Glomerular visceral epithelial cell (primary cell): ENCODE data around the gene NXPH1.

Source experiments
- DNase-seq: peaks from one replicate; pipeline ENCODE4 v3.0.0-alpha.2; 2016; ENCODE audit errors: extremely low spot score

The NXPH1 gene

GRCh38 chr7:8436965-8437364, 3.6 kb downstream of the NXPH1 start:
- peak; percentile 21 for DNase-seq

- DNase-seq: no peak
These were observed 4.2 kb downstream of the NXPH1 start for GRCh38 chr7:8437606-8438005.

- DNase-seq: no peak
These were observed 7.3 kb downstream of the NXPH1 start for GRCh38 chr7:8440670-8441069.

- DNase-seq: no peak
These were observed 7.9 kb downstream of the NXPH1 start for GRCh38 chr7:8441106-8441965.

GRCh38 chr7:8442051-8442813, 8.8 kb downstream of the NXPH1 start:
- DNase-seq: no peak

- peak; percentile 20 for DNase-seq
These were observed 9.4 kb downstream of the NXPH1 start for GRCh38 chr7:8442814-8443304.

- no peak for DNase-seq
These were observed 10.4 kb downstream of the NXPH1 start for GRCh38 chr7:8443576-8444467.

GRCh38 chr7:8444468-8444769, 11.0 kb downstream of the NXPH1 start:
- DNase-seq: no peak

- no peak for DNase-seq
These were observed 20.1 kb downstream of the NXPH1 start for GRCh38 chr7:8453535-8453934.

- no peak for DNase-seq
These were observed 22.0 kb downstream of the NXPH1 start for GRCh38 chr7:8455426-8455825.

GRCh38 chr7:8462309-8462708, 28.9 kb downstream of the NXPH1 start:
- DNase-seq: no peak

GRCh38 chr7:8465338-8465737, 31.9 kb downstream of the NXPH1 start:
- no peak for DNase-seq

- peak; percentile 1 for DNase-seq
These were observed 47.1 kb downstream of the NXPH1 start for GRCh38 chr7:8480527-8480926.

- DNase-seq: no peak
These were observed 47.7 kb downstream of the NXPH1 start for GRCh38 chr7:8481096-8481495.

GRCh38 chr7:8481752-8482446, 48.5 kb downstream of the NXPH1 start:
- DNase-seq: no peak

GRCh38 chr7:8490391-8491045, 57.1 kb downstream of the NXPH1 start:
- no peak for DNase-seq

- no peak for DNase-seq
These were observed 57.7 kb downstream of the NXPH1 start for GRCh38 chr7:8491106-8491505.

GRCh38 chr7:8491544-8492489, 58.4 kb downstream of the NXPH1 start:
- no peak for DNase-seq

- DNase-seq: no peak
These were observed 65.7 kb downstream of the NXPH1 start for GRCh38 chr7:8499128-8499527.

- no peak for DNase-seq
These were observed 66.9 kb downstream of the NXPH1 start for GRCh38 chr7:8500286-8500685.
